HCT116 (cell line): Measurements from ENCODE around the gene FAM163B.

ENCODE experiments used
- EGR1 ChIP-seq: IDR thresholded peaks from 2 replicates; pipeline ENCODE4 v1.6.1; 2012; ENCODE audit warnings: low read depth
- EZH2 ChIP-seq: fragments of 200-600 bp; sonication (generic); IDR thresholded peaks from 2 replicates; pipeline ENCODE4 v1.6.1; 2017; ENCODE audit warnings: antibody characterized with exemption, mixed run types
- FOSL1 ChIP-seq: IDR thresholded peaks from 2 replicates; pipeline ENCODE4 v1.6.1; 2012; ENCODE audit warnings: low read depth
- JUND ChIP-seq: IDR thresholded peaks from 2 replicates; pipeline ENCODE4 v1.6.1; 2012
- POLR2A ChIP-seq: IDR thresholded peaks from 2 replicates; pipeline ENCODE4 v1.7.0; 2011; ENCODE audit warnings: borderline replicate concordance; ENCODE audit not compliant: insufficient read depth, insufficient read length; ENCODE audit errors: extremely low read depth
- TF ChIP-seq, protein P1 (sequence below), 3 experiments: fragments of 200-600 bp in 1 of 3; sonication (generic) in 1 of 3; IDR thresholded peaks in 2 of 3; conservative IDR thresholded peaks in 1 of 3; 2 replicates each; pipeline ENCODE4 v1.5.1; 2012 to 2017; ENCODE audit warnings: low read depth in 2 of 3, low read length in 2 of 3, antibody characterized with exemption in 1 of 3, borderline replicate concordance in 1 of 3, control low read depth in 1 of 3, mild to moderate bottlenecking in 1 of 3, mixed read lengths in 1 of 3, mixed run types in 1 of 3, moderate library complexity in 1 of 3; ENCODE audit not compliant: insufficient read depth in 1 of 3

DNA sequence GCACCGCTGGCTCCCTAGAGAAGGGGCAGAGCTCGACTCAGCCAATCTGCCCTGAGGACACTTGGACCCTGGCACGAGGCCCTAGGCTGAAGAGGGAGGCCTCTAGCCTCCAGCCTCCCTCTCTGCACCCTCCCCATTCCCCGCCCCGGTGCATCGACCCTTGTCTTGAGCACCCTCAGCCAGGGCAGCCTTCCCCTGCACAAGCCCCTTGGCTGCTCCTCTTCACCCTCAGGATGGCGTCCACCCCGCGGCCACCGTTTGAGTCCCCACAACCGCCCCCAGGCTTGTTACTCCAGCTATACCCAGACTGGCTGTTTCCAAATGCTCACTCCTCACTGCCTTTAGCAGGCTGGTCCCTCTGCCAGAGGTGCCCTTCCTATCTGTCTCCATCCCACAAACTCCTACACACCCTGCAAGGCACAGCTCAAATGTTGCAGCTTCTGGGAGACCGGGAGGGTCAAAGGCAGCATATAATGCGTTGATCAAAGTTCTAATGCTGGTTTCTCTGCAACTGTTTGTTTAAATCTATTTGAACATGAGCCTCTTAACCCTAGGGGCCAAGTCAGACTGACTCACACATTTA is 6.5 kb upstream of the FAM163B start:
- TF ChIP-seq JUND: no peak
- TF ChIP-seq, protein P1, sequence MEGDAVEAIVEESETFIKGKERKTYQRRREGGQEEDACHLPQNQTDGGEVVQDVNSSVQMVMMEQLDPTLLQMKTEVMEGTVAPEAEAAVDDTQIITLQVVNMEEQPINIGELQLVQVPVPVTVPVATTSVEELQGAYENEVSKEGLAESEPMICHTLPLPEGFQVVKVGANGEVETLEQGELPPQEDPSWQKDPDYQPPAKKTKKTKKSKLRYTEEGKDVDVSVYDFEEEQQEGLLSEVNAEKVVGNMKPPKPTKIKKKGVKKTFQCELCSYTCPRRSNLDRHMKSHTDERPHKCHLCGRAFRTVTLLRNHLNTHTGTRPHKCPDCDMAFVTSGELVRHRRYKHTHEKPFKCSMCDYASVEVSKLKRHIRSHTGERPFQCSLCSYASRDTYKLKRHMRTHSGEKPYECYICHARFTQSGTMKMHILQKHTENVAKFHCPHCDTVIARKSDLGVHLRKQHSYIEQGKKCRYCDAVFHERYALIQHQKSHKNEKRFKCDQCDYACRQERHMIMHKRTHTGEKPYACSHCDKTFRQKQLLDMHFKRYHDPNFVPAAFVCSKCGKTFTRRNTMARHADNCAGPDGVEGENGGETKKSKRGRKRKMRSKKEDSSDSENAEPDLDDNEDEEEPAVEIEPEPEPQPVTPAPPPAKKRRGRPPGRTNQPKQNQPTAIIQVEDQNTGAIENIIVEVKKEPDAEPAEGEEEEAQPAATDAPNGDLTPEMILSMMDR (IDR thresholded peaks at IDR 0.05 in 2 of 3, conservative IDR thresholded peaks at IDR 0.05 in 1 of 3; ENCODE audit: borderline replicate concordance in 1 of 3, insufficient read depth in 1 of 3, low read depth in 2 of 3, low read length in 2 of 3): no peak
- TF ChIP-seq EGR1: no peak
- no peak for TF ChIP-seq EZH2
- TF ChIP-seq POLR2A: no peak
- no peak for TF ChIP-seq FOSL1
